Measurements from ENCODE around the gene WDR88.
"Not testable (repeated sequence)": the region's sequence is repeated elsewhere in the genome, so short reads cannot be mapped to it uniquely, and the experiment has no call there.

WDR88 gene

GRCh38 chr19:33199441-33200265, 67.7 kb downstream of the WDR88 start:
- DNase-seq = no peak

- DNase-seq = no peak
These were observed 69.6 kb downstream of the WDR88 start for GRCh38 chr19:33201473-33201872.

GRCh38 chr19:33201886-33202545, 70.1 kb downstream of the WDR88 start:
- no peak for DNase-seq

GRCh38 chr19:33202546-33203507, 70.9 kb downstream of the WDR88 start:
- DNase-seq = no peak

GRCh38 chr19:33203529-33203928, 71.6 kb downstream of the WDR88 start:
- DNase-seq = no peak

- DNase-seq = no peak
These were observed 72.4 kb downstream of the WDR88 start for GRCh38 chr19:33204136-33204973.

- DNase-seq = no peak
These were observed 73.2 kb downstream of the WDR88 start for GRCh38 chr19:33205110-33205509.

GRCh38 chr19:33205531-33206260, 73.8 kb downstream of the WDR88 start:
- DNase-seq = no peak

GRCh38 chr19:33206261-33207039, 74.5 kb downstream of the WDR88 start:
- DNase-seq = no peak

GRCh38 chr19:33207040-33207620, 75.2 kb downstream of the WDR88 start:
- no peak for DNase-seq

- no peak for DNase-seq
These were observed 76.0 kb downstream of the WDR88 start for GRCh38 chr19:33207903-33208302.

- no peak for DNase-seq
These were observed 76.5 kb downstream of the WDR88 start for GRCh38 chr19:33208371-33208895.

GRCh38 chr19:33208904-33209849, 77.3 kb downstream of the WDR88 start:
- DNase-seq = no peak

GRCh38 chr19:33209850-33210230, 77.9 kb downstream of the WDR88 start:
- DNase-seq = not testable (repeated sequence)

- DNase-seq = no peak
These were observed 78.5 kb downstream of the WDR88 start for GRCh38 chr19:33210266-33210940.

- no peak for DNase-seq
These were observed 80.0 kb downstream of the WDR88 start for GRCh38 chr19:33211794-33212435.

- DNase-seq = no peak
These were observed 80.7 kb downstream of the WDR88 start for GRCh38 chr19:33212436-33213172.

Data from NCI-H510A treated with DMSO at 0.1 percent for 48 hours (cell line).